Effector memory CD8-positive, alpha-beta T cell (primary cell): ENCODE results near the gene DIP2C.

ENCODE experiments used
- ATAC-seq: fragments of 150-1000 bp; cut with Tn5 transposase; replicated peaks from 2 replicates; pipeline ENCODE4 v1.10.0; 2021; ENCODE audit warnings: mild to moderate bottlenecking, moderate library complexity
- DNase-seq, 3 experiments: peaks; one replicate each; pipeline ENCODE4 v3.0.0; 2021
- H3K27ac Mint-ChIP-seq, 2 donors: one replicate each; pipeline ENCODE4 v1.8.0; 2022; ENCODE audit warnings: mild to moderate bottlenecking in 2 of 2, mixed read lengths in 2 of 2, moderate library complexity in 2 of 2
- H3K27me3 Mint-ChIP-seq, 2 donors: one replicate each; pipeline ENCODE4 v1.8.0; 2022; ENCODE audit warnings: mixed read lengths in 2 of 2
- H3K36me3 Mint-ChIP-seq: one replicate; pipeline ENCODE4 v1.8.0; 2022; ENCODE audit warnings: mild to moderate bottlenecking, moderate library complexity, mixed read lengths; ENCODE audit not compliant: insufficient read depth
- H3K4me1 Mint-ChIP-seq, 2 donors: one replicate each; pipeline ENCODE4 v1.8.0; 2022; ENCODE audit warnings: low read depth in 2 of 2, mixed read lengths in 2 of 2
- H3K4me3 Mint-ChIP-seq, 2 donors: one replicate each; pipeline ENCODE4 v1.8.0; 2022; ENCODE audit warnings: mild to moderate bottlenecking in 2 of 2, mixed read lengths in 2 of 2, moderate library complexity in 2 of 2
- H3K9me3 Mint-ChIP-seq, 2 donors: one replicate each; pipeline ENCODE4 v1.8.0; 2022; ENCODE audit warnings: mixed read lengths in 2 of 2

DIP2C gene

GRCh38 chr10:248307-248706, 441.2 kb downstream of the DIP2C start:
- Mint-ChIP-seq H3K4me1 (peaks cover 4 to 22% of the 10 kb centered on the region in 2 donors), H3K4me3 (peak overlapping the region in 1 of 2 donors; percentile 46), H3K9me3 (no peaks in the 10 kb centered on the region), H3K27me3 (no peaks in the 10 kb centered on the region), H3K27ac (peak overlapping the region; percentile 51 to 64), H3K36me3 (peaks cover 50% of the 10 kb centered on the region)
- ATAC-seq (peak; percentile 63), DNase-seq (peak in 2 of 3 experiments; percentile 6 to 16)

DNA sequence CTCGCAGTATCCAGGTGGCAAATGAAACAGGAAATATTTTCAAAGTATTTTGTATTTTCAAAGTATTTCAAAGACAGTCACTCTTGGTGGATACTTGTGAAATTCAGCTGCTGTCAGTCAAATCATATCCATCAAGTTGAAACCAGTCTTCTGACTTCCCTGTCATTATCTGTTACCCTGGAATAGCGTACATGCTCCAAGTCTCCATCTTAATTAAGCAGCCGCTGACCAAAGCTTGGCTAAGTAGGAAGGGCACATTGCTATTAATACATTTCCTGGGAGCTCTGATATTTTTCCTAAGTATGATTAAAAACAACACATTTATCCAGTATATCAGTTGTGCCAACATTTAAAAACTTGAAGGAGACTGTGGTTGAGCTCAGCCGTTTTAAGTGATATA, 442.0 kb downstream of the DIP2C start:
- ATAC-seq (no peak), DNase-seq (no peak)
- Mint-ChIP-seq H3K4me1 (peaks cover 4 to 22% of the 10 kb centered on the region in 2 donors), H3K27ac (no peak overlapping the region), H3K9me3 (no peaks in the 10 kb centered on the region), H3K4me3 (peak overlapping the region in 1 of 2 donors; percentile 72), H3K36me3 (peaks cover 50% of the 10 kb centered on the region), H3K27me3 (no peaks in the 10 kb centered on the region)

DNA sequence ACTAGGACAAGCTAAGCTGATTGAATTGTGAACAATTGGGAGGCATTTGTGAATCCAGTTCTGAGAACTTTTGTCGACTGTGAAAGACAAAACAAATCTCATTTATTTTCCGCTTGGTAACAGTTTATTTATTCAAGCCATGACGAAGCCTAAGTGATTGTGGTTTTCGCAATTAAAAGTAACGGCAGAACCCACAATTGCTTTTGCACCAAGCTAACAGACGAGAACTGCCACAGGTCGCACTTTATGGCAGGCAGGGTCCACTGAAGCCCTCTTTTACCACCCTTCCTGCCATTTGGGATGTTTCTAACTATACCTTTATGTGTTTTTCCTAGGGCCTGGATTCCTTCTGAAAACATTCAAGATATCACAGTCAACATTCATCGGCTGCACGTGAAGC, 443.0 kb downstream of the DIP2C start:
- peak overlapping the region; percentile 53 to 92 for H3K27ac Mint-ChIP-seq

GRCh38 chr10:244227-244626, 445.2 kb downstream of the DIP2C start:
- Mint-ChIP-seq H3K4me3 (no peak overlapping the region), H3K27me3 (no peaks in the 10 kb centered on the region), H3K27ac (peak overlapping the region in 1 of 2 donors; percentile 38), H3K9me3 (no peaks in the 10 kb centered on the region), H3K4me1 (peaks cover 4 to 22% of the 10 kb centered on the region in 2 donors), H3K36me3 (peaks cover 64% of the 10 kb centered on the region)
- ATAC-seq, result no peak
- no peak for DNase-seq

More for the DNA sequence above, 443.0 kb downstream of the DIP2C start:
- Mint-ChIP-seq H3K36me3 (peaks cover 59% of the 10 kb centered on the region), H3K4me1 (peaks cover 4 to 22% of the 10 kb centered on the region in 2 donors), H3K9me3 (no peaks in the 10 kb centered on the region), H3K27me3 (no peaks in the 10 kb centered on the region), H3K4me3 (peak overlapping the region; percentile 26 to 72)
- ATAC-seq (peak; percentile 75), DNase-seq (peak in 1 of 3 experiments; percentile 14)

DNA sequence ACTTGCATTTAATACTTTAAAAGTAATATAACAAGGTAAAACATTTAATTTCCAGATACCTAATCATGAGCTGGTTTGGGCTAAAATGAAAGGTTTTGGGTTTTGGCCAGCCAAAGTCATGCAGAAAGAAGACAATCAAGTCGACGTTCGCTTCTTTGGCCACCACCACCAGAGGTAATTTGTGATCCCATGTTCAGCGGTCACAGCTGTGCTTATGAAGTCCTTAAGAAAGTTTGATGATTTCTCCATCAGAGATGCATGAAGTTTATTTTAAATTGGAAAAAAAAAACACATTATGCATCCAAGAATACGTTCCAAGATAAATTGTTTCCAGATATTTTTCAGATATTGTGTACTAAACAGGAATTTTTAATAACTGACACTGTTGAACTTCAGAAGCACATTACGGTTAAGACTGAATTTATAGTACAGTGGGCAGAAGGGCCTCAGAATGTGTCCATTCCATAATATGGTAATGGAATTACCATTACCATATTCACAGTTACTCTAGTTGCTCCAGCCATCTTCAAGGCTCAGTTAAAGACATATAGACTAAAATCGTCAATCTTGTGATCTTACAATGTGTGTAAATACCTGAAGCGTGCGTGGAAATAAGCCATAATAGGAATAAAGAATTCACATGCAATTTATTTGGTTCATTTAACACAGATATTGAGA, 447.4 kb downstream of the DIP2C start:
- Mint-ChIP-seq H3K27ac (no peak overlapping the region), H3K9me3 (no peaks in the 10 kb centered on the region), H3K4me1 (peaks cover 4 to 18% of the 10 kb centered on the region in 2 donors), H3K4me3 (no peak overlapping the region), H3K27me3 (no peaks in the 10 kb centered on the region), H3K36me3 (peaks cover 46% of the 10 kb centered on the region)
- no peak for DNase-seq
- no peak for ATAC-seq

GRCh38 chr10:241451-241850, 448.0 kb downstream of the DIP2C start:
- DNase-seq (no peak), ATAC-seq (no peak)
- peaks cover under 1 to 15% of the 10 kb centered on the region in 2 donors for H3K4me1 Mint-ChIP-seq
- no peak overlapping the region for H3K4me3 Mint-ChIP-seq
- H3K36me3 Mint-ChIP-seq, result peaks cover 48% of the 10 kb centered on the region
- no peaks in the 10 kb centered on the region for H3K27me3 Mint-ChIP-seq
- H3K27ac Mint-ChIP-seq, result no peak overlapping the region
- H3K9me3 Mint-ChIP-seq, result no peaks in the 10 kb centered on the region

DNA sequence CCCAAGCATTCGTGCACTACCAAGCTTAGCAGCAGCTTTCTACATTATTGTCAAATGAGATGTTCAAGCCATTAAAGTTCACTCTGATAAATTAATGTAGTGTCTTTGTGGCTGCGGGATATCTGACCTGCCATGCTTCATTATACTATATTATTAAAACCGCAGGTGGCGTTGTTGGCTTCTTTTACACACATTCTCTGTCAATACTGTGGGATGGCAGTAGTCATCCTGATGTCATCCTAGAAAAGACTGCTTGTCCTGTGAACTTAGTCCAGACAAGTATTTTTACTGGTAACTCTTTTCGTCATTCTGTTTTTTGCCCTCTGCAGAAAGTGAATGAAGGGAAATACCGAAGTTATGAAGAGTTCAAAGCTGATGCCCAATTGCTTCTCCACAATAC, 450.4 kb downstream of the DIP2C start:
- Mint-ChIP-seq H3K4me3 (no peak overlapping the region), H3K4me1 (peaks cover 0 to 9% of the 10 kb centered on the region in 2 donors), H3K27me3 (no peaks in the 10 kb centered on the region), H3K9me3 (no peaks in the 10 kb centered on the region), H3K36me3 (peaks cover 43% of the 10 kb centered on the region), H3K27ac (no peak overlapping the region)
- ATAC-seq, result no peak
- no peak for DNase-seq

DNA sequence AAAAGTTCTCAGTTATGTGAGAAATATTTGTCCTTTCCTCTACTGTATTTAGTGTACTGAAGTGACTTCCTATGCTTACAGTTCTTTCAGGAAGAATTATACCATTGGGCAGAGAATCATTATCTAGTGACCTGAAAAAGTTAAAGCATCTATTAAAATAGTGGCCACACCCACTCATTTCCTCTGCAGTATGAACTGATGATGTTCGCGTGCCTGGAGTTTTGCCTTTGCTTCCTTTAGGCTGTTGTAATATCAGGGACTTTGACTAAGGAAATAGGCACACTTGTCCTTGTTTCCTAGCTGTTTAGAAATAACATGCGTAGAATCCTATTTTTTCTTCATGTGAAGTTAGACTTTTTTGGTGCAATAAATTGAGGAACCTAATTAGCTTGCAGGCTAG, 453.6 kb downstream of the DIP2C start:
- Mint-ChIP-seq H3K4me3 (no peak overlapping the region), H3K9me3 (no peaks in the 10 kb centered on the region), H3K27me3 (no peaks in the 10 kb centered on the region), H3K27ac (peak overlapping the region in 1 of 2 donors; percentile 44), H3K36me3 (peaks cover 23% of the 10 kb centered on the region), H3K4me1 (peaks cover 0 to 9% of the 10 kb centered on the region in 2 donors)
- ATAC-seq (no peak), DNase-seq (no peak)

DNA sequence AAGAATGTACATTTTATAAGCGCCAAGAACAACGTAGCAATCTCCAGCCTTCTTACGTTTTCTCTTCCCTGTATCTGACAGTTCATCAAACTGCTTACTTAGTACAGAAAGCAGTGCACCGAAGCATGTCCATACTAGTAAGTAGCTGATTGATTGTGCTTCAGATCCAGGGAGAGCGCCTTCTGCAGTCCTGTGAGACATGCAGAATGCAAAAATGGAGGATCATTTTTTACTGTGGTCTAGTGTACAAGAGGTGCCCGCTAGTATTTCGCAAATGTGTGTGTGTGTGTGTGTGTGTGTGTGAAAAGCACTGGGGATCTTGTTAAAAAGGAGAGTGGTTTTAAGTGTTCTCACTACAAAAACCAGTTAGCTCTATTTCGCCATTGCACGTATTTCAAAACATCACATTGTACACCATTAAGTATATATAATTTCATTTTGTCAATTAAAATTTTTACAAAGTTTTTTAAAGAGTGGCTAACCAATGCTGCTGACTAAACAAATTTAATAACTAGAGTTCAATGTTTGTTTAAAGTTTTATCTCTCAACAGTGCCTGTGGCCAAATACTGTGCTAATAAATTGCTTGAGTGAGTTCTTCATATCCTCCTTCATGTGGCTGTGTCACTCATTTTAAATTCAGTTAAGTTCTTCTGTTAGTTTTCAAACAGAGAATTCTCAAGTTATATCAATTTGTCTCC, 454.6 kb downstream of the DIP2C start:
- H3K27me3 Mint-ChIP-seq, result no peaks in the 10 kb centered on the region
- H3K4me1 Mint-ChIP-seq, result peaks cover 0 to 9% of the 10 kb centered on the region in 2 donors
- DNase-seq (no peak), ATAC-seq (no peak)
- peak overlapping the region in 1 of 2 donors; percentile 44 for H3K27ac Mint-ChIP-seq
- no peaks in the 10 kb centered on the region for H3K9me3 Mint-ChIP-seq
- H3K4me3 Mint-ChIP-seq, result no peak overlapping the region
- peaks cover 12% of the 10 kb centered on the region for H3K36me3 Mint-ChIP-seq

DNA sequence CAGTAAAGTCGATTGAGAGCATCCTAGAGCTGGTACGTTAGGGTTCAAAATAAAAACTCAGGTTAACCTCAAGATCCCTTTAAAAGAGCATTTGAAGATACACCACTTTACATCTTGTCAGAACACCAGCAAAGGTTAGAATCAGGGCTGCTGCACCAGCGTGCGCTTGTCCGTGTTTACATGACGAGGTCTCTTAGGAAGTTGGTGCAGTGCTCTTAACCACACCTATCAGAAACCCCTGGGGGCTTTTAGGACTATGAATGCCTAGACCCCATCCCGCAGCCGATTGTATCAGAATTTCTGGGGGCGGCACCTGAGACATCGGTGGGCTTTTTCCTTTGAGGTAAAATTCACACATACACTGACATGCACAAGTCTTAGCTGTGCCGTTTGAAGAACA, 456.6 kb downstream of the DIP2C start:
- H3K4me3 Mint-ChIP-seq, result no peak overlapping the region
- ATAC-seq (no peak), DNase-seq (no peak)
- H3K27me3 Mint-ChIP-seq, result no peaks in the 10 kb centered on the region
- no peaks in the 10 kb centered on the region for H3K9me3 Mint-ChIP-seq
- H3K27ac Mint-ChIP-seq, result no peak overlapping the region
- H3K4me1 Mint-ChIP-seq, result peaks cover 2 to 13% of the 10 kb centered on the region in 2 donors
- H3K36me3 Mint-ChIP-seq, result peaks cover 10% of the 10 kb centered on the region

- H3K4me3 Mint-ChIP-seq, result no peak overlapping the region
- ATAC-seq (no peak), DNase-seq (no peak)
- peaks cover 6% of the 10 kb centered on the region for H3K36me3 Mint-ChIP-seq
- H3K9me3 Mint-ChIP-seq, result no peaks in the 10 kb centered on the region
- no peaks in the 10 kb centered on the region for H3K27me3 Mint-ChIP-seq
- H3K4me1 Mint-ChIP-seq, result peaks cover 5 to 13% of the 10 kb centered on the region in 2 donors
- H3K27ac Mint-ChIP-seq, result no peak overlapping the region
Measured at GRCh38 chr10:232061-232460, 457.4 kb downstream of the DIP2C start.

DNA sequence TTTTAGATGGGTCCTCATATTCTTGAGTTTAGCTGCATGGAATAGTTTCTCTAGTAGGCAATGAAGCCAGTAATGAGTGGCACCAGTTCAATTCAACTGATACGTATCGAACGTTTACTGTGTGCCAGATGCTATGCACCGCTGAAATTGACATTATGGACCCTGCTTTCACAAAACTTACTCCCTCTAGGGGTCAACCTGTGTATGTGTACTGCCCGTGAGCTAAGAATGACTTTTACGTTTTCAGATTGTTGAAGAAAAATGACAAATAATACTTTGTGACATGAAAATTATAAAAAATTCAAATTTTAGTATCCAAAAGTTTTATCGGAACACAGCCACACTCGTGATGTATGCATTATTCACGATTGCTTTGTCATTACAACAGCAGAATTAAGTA, 458.7 kb downstream of the DIP2C start:
- H3K36me3 Mint-ChIP-seq, result no peaks in the 10 kb centered on the region
- no peak overlapping the region for H3K27ac Mint-ChIP-seq
- ATAC-seq (no peak), DNase-seq (no peak)
- H3K9me3 Mint-ChIP-seq, result no peaks in the 10 kb centered on the region
- H3K27me3 Mint-ChIP-seq, result no peaks in the 10 kb centered on the region
- no peak overlapping the region for H3K4me3 Mint-ChIP-seq
- H3K4me1 Mint-ChIP-seq, result peaks cover 5 to 16% of the 10 kb centered on the region in 2 donors

DNA sequence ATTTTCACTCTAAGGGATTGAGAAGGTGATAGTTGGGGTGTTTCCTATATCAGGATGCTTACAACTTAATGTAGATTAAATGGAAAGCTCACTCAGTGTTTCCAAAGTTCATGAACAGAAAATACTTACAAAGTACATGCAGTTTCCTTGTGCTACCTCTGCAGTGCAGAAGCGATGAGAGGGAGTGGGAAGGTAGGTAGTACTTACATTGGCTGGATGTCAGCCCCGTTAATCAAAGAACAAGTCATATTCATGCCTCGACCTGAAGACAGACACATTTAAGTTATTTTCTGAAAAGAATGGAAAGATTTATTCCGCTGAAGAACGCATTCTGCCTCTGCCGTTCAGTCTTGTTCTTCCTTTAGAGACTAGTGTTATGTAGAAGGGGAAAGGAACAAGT, 461.1 kb downstream of the DIP2C start:
- no peaks in the 10 kb centered on the region for H3K27me3 Mint-ChIP-seq
- H3K4me1 Mint-ChIP-seq, result peaks cover 5 to 11% of the 10 kb centered on the region in 2 donors
- no peak overlapping the region for H3K4me3 Mint-ChIP-seq
- no peaks in the 10 kb centered on the region for H3K9me3 Mint-ChIP-seq
- no peaks in the 10 kb centered on the region for H3K36me3 Mint-ChIP-seq
- no peak for ATAC-seq
- no peak for DNase-seq
- peak overlapping the region; percentile 41 to 53 for H3K27ac Mint-ChIP-seq

DNA sequence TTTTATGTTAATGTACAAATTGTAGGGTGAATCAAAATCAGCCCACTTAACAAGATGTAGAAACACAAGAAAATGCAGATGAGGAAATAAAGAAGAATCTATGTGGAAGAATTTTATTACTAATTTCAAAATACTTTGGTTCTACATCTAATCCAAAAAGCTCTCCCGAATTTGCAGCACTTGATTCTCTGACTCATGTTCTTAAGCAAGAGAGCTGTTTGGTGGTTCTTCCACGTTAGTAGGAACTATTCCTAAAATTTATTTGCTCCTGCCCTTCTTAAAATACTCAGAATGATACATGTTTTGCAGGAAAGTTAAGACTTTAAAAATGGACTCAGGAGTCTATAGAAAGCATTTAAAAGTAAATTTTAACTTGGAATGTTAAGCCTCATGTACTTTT, 462.5 kb downstream of the DIP2C start:
- Mint-ChIP-seq H3K36me3 (no peaks in the 10 kb centered on the region), H3K27me3 (no peaks in the 10 kb centered on the region), H3K4me3 (no peak overlapping the region), H3K27ac (peak overlapping the region in 1 of 2 donors; percentile 35), H3K9me3 (no peaks in the 10 kb centered on the region), H3K4me1 (peaks cover 5 to 16% of the 10 kb centered on the region in 2 donors)
- no peak for DNase-seq
- ATAC-seq, result no peak
